Right ventricle myocardium superior (tissue), 1 donor: Measurements from ENCODE around the gene SOX6. TPM values are rescaled to one million over a fixed set of nuclear protein-coding genes. Genes with fewer than 3 reads are reported as not detected.

Experiments used
- ATAC-seq: fragments of 200-7000 bp; cut with Tn5 transposase; one replicate; pipeline ENCODE4 v1.9.1; 2020; ENCODE audit warnings: mild to moderate bottlenecking; ENCODE audit not compliant: poor library complexity
- DNase-seq: peaks from one replicate; pipeline ENCODE4 v3.0.0-alpha.2; 2020
- intact Hi-C: fragments of 100-400 bp; cut with DNase I; formaldehyde crosslinking; loops from one replicate; pipeline ENCODE4 v1.11.2; 2022
- total RNA-seq: library from RNA; stranded (reverse); fragmentation: NEBNext Ultra II Directional; extraction: Animal tissue kit (Norgen Biotek cat#: 25700); gene quantifications from one replicate; pipeline ENCODE4 v1.2.1, GENCODE V29; 2021
- donor health status: DM: no; HTN: yes; CAD: no; lungs with severe emphysema.

Gene SOX6
- total RNA-seq, 1 donor from 2014 or later, result 15.8 TPM

GRCh38 chr11:16372355-16372754, 16.0 kb upstream of the SOX6 start:
- ATAC-seq, result no peak
- intact Hi-C loops, result no loop called here
- DNase-seq, result no peak

DNA sequence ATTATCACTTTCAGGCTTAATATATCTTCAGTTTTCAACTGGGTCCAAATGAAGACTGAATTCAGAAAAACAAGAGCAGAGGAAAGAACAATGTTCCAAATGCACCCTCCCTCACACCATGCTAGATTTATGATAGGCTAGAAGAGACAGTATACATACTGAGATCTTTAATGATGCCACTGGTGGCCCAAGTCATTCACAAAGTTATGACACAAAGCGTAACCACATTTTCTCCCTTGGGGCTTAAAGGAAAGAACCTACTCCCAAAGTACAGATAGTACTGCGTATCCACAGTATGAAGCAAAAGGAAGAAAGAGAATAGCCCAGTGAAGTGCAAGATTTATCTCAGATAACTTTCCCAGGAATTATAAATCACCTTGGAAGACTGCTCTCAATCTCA, 10.9 kb upstream of the SOX6 start:
- intact Hi-C loops, result no loop called here
- DNase-seq (no peak), ATAC-seq (no peak)

DNA sequence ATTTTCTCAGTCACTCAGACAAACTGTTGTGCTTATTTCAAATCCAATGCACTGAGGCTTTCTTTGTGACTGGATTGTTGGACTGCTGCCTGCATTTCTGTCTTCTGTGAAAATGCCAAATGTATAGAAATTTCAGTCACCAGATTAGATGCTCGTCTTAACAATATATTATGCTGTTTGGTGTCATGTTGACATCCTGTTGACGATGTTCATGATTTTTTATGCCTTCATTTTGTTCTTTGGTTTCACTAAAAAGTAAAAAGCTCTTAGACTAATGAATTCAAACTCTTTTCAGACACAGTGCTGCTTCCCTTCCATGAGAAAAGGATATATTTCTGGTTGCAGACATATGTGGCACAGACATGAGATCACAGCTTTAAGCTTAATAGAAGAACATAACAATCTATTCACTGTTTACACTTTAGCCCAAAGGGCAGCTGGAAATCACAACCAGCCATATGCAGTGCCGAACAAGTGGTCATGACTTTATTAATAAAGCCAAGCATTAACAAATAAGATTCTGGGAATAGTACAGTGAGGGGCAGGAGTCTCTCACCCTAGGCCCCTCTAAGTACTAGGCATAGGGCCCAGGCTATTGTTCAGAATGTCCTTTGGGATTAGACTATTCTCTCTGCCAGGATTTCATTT, 9.4 kb upstream of the SOX6 start:
- ATAC-seq, result no peak
- no peak for DNase-seq
- intact Hi-C loops, result no loop called here

GRCh38 chr11:16364254-16364653, 7.9 kb upstream of the SOX6 start:
- DNase-seq (no peak), ATAC-seq (no peak)
- intact Hi-C loops, result no loop called here

DNA sequence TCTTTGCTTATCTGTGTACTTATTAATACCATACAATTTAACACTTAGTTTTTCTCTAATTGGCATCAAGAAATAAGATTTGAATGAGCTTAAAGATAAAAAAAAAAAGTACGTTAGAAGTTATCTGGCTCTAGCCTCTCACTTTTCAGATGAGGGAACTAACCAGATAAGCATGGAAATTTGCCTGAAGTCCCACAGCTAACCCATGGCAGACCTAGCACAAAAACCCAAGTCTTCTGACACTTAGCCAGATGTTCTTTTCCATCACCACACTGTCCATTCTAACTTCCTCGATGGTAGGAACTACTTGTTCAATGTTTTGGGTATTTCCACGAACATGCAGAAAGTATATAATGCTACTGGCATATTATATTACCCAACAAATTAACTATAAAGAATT, 7.4 kb upstream of the SOX6 start:
- no peak for DNase-seq
- intact Hi-C loops, result no loop called here

DNA sequence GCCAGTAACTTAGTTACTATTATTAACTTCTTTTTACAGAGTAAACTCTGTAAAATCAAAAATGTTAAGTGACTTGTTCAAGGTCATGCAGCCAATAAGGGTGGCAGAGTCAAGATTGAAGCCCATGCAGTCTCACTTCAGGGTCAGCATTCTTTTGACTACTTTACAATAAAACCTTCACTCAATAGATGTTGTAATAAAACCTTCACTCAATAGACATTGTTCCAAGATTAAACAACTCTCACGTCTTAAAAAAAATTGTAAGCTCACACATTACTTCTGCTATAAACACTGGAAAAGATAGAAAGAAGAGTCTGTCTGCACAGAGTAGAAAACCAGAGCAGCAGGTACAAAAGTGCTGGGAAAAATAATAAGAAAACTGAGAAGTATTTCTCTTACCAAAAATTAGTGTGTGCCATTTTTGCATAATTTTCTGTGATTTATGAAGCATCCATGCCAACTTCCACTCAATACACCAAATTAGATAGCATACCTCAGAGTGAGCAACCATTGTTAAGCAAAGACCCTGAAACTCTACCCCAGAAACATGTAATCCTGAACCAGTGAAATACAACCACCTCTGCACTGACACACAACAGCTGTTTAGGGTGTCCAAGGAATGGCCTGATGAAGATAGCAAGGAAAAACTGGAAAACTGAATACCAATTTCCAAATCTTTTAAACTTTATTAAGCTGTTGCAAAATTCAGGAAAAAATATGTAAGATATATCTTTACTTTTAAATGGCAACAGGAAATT, 4.9 kb upstream of the SOX6 start:
- no peak for ATAC-seq
- intact Hi-C loops, result no loop called here
- no peak for DNase-seq

More for the DNA sequence above, 7.4 kb upstream of the SOX6 start:
- ATAC-seq, result no peak

GRCh38 chr11:16359369-16359768, 3.0 kb upstream of the SOX6 start:
- DNase-seq, result no peak
- no peak for ATAC-seq
- intact Hi-C loops, result no loop called here

- intact Hi-C loops, result no loop called here
- DNase-seq (no peak), ATAC-seq (no peak)
These were observed 2.4 kb upstream of the SOX6 start for GRCh38 chr11:16358726-16359125.

GRCh38 chr11:16357775-16358174, 1.4 kb upstream of the SOX6 start:
- ATAC-seq (no peak), DNase-seq (no peak)
- intact Hi-C loops, result no loop called here

GRCh38 chr11:16356761-16357393, 531 bp upstream of the SOX6 start:
- ATAC-seq, result peak; percentile 88
- DNase-seq, result peak; percentile 27
- intact Hi-C loops, result no loop called here

DNA sequence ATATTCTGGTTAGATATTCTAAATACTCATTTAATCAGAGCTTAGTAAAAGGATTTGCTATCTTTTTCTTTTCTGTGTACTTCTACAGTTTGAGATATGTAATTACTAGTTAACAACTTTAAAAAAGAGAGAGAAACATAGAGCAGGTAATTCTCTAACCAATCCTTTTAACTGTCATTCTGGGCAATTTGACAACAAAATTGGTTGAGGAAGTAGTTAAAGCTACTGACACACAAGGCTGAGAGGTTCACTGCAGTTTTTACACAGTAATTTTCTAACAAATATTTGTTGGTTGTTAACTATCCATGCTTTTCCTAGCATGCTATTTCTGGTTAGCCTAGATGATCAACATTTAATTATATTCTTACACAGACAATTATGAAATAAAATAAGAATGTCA, 3.6 kb downstream of the SOX6 start:
- intact Hi-C loops, result no loop called here
- ATAC-seq, result no peak

DNA sequence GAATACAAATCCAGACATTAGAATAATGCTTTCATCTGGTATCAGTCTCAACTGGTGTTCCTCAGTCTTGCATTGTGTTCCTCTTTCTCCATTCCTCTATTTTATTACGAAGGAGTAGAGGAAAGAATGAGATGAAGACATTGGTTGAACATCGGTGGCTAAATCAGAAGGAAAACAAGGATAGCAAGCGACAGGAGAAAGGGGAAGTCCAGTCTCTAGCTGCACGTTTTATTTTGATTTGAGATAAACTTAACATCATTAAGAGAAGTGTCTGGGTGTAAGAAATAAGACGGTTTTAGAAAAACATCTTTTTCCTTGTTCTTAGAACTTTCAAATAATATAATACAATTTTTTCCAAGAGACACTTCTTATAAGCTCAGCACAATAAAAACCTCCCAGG, 6.2 kb downstream of the SOX6 start:
- DNase-seq (no peak), ATAC-seq (no peak)
- intact Hi-C loops, result no loop called here

More for the DNA sequence above, 3.6 kb downstream of the SOX6 start:
- no peak for DNase-seq

GRCh38 chr11:16347928-16348685, 8.2 kb downstream of the SOX6 start:
- DNase-seq (no peak), ATAC-seq (peak; percentile 92)
- intact Hi-C loops, result no loop called here

- intact Hi-C loops, result no loop called here
- no peak for DNase-seq
- ATAC-seq, result no peak
These were observed 9.4 kb downstream of the SOX6 start for GRCh38 chr11:16346975-16347374.

- ATAC-seq (no peak), DNase-seq (no peak)
- intact Hi-C loops, result no loop called here
These were observed 14.5 kb downstream of the SOX6 start for GRCh38 chr11:16341853-16342252.

- DNase-seq, result no peak
- ATAC-seq, result no peak
- intact Hi-C loops, result no loop called here
These were observed 18.0 kb downstream of the SOX6 start for GRCh38 chr11:16338393-16338792.

GRCh38 chr11:16337421-16338213, 18.7 kb downstream of the SOX6 start:
- ATAC-seq (no peak), DNase-seq (no peak)
- intact Hi-C loops, result no loop called here

- ATAC-seq, result no peak
- intact Hi-C loops, result no loop called here
- no peak for DNase-seq
These were observed 19.6 kb downstream of the SOX6 start for GRCh38 chr11:16336721-16337120.

GRCh38 chr11:16336204-16336603, 20.1 kb downstream of the SOX6 start:
- intact Hi-C loops, result no loop called here
- ATAC-seq (no peak), DNase-seq (no peak)
